ENCODE measurements around the gene C14orf180.

The C14orf180 gene

GRCh38 chr14:104598910-104599273 is 19.3 kb downstream of the C14orf180 start:
- no peak for DNase-seq (ENCODE audit: low read depth)
- no peak overlapping the region for H3K4me3 ChIP-seq (ENCODE audit: low read length)
- no peak for TF ChIP-seq CTCF (IDR thresholded peaks at IDR 0.05; ENCODE audit: insufficient read depth, low read depth, low read length, missing control alignments)

DNA sequence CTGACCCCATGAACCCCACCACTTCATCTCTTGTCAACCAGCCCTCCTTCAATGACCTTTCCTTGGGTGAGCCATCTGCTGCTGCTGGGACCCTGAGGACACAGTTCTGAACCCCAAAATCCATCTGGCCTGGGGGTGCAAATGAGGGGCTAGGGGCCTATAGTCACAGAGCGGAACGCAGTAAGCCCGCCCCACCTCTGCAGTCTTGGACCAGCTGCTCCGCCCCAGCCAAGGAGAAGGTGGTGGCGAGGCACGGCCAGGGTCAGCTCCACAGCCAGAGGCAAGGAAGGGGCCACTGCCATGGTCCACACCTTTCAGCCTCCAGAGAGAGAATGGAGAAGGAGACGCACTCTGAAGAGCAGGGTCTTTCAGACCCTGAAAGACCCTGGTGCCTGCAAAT is 19.9 kb downstream of the C14orf180 start:
- H3K4me3 ChIP-seq (ENCODE audit: low read length) = no peak overlapping the region
- no peak for DNase-seq (ENCODE audit: low read depth)
- TF ChIP-seq CTCF (IDR thresholded peaks at IDR 0.05; ENCODE audit: insufficient read depth, low read depth, low read length, missing control alignments) = no peak

DNA sequence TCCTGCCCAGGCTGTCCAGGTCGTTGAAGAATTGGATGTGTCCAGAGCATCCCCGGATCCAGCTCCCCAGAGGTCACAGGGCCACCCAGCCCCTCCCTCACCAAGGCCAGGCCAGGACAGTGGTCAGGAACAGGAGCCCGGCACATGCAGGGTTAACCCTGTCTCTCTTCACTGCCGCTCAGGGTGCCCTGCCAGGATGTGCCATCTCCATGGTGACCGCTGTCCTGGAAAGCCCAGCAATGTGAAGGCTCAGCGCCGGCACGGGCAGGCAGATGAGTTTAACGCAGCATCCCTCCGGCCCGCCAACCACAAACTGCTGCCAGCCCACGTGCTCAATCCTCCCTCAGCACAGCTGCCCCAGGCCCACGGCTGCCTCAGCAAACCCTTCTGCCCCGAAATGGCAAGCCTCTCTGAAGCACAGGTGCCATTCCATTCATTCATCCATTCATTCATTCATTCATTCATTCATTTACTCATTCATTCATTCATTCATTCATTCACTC is 20.6 kb downstream of the C14orf180 start:
- no peak overlapping the region for H3K4me3 ChIP-seq (ENCODE audit: low read length)
- DNase-seq (ENCODE audit: low read depth) = no peak
- TF ChIP-seq CTCF (IDR thresholded peaks at IDR 0.05; ENCODE audit: insufficient read depth, low read depth, low read length, missing control alignments) = no peak

DNA sequence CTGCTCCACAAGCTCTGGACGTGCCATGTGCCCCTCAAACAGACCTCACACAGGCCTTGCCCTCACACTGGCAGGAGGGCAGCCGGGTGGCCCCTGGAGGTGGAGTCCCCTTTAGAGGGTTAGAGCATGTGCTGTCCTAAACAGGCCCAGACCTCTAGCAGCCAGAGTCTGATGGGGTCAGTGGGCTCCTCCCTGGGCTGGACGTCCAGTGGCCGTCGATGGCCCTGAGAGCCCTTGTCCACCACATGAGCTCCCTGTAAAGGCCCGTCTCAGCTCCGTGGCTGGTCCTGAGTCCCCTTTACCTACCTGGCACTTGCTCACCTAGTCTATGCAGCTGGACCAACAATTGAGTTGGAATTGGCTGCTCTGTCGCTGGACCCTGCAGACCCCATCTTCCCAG is 21.2 kb downstream of the C14orf180 start:
- H3K4me3 ChIP-seq (ENCODE audit: low read length) = no peak overlapping the region
- TF ChIP-seq CTCF (IDR thresholded peaks at IDR 0.05; ENCODE audit: insufficient read depth, low read depth, low read length, missing control alignments) = no peak
- DNase-seq (ENCODE audit: low read depth) = no peak

GRCh38 chr14:104601786-104602185 is 22.2 kb downstream of the C14orf180 start:
- DNase-seq (ENCODE audit: low read depth) = no peak
- no peak for TF ChIP-seq CTCF (IDR thresholded peaks at IDR 0.05; ENCODE audit: insufficient read depth, low read depth, low read length, missing control alignments)
- no peak overlapping the region for H3K4me3 ChIP-seq (ENCODE audit: low read length)

DNA sequence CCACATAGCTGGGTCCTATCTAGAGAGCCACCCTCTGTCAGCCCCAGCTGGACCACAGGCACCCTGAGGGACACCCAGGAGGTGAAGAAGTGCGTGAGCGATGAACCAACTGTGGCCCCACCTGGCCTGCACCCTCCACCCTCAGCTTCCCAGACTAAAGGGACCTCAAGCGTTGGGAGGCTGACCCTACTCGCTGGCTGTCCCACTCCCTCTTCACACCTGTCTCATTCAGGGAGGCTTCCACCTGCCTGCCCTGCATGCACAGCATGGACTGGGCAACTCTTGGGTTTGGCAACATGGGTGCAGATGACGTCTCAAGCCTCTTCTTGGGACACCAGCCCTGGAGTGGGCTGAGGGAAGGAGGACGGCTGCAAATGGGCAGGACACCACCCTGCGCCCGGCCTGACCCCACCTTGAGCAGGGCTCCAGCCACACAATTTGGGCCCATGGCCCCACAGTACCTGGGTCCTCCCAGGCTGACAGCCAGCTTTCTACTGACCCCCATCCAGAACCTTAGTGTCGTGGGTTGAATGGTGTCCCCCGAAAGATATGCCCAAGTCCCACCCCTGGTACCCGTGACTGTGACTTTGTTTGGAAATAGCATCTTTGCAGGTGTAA is 22.9 kb downstream of the C14orf180 start:
- no peak for DNase-seq (ENCODE audit: low read depth)
- H3K4me3 ChIP-seq (ENCODE audit: low read length) = no peak overlapping the region
- TF ChIP-seq CTCF (IDR thresholded peaks at IDR 0.05; ENCODE audit: insufficient read depth, low read depth, low read length, missing control alignments) = no peak

DNA sequence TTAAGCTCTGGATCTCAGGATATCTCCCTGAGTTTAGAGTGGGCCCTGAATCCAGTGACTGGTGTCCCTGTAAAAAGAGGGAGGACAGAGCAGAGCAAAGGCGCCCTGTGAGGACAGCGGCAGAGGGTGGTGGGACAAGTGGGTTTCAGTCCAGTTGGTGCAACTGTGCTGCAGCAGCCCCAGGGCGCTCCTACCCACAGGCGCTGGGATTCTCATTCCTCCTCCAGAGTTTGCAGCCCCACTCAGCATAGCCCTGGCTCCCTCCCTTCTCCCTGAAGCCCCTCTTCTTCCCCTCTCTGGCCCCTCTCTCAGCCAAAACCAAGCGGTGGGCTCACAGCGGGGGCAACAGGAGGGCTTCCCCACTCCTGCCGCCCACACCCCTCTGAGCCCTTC is 23.4 kb downstream of the C14orf180 start:
- H3K4me3 ChIP-seq (ENCODE audit: low read length) = no peak overlapping the region
- TF ChIP-seq CTCF (IDR thresholded peaks at IDR 0.05; ENCODE audit: insufficient read depth, low read depth, low read length, missing control alignments) = no peak
- DNase-seq (ENCODE audit: low read depth) = no peak

All from epithelial cell of esophagus (primary cell).